HepG2 (cell line): ENCODE measurements around the gene NOXA1. TPM values are rescaled to one million over a fixed set of nuclear protein-coding genes. Genes with fewer than 3 reads are reported as not detected.

ENCODE experiments used
- AGO1 ChIP-seq: fragments of 200-400 bp; formaldehyde crosslinking; IDR thresholded peaks from 2 replicates; pipeline ENCODE4 v1.6.1; 2017; ENCODE audit warnings: mild to moderate bottlenecking, low read depth, low read length, moderate library complexity; ENCODE audit not compliant: poor library complexity, severe bottlenecking
- ELF3 ChIP-seq: IDR thresholded peaks from 2 replicates; pipeline ENCODE4 v1.6.1; 2016; ENCODE audit warnings: missing genetic modification reagents, missing compliant biosample characterization
- IRF2 ChIP-seq: IDR thresholded peaks from 2 replicates; pipeline ENCODE4 v1.6.1; 2018; ENCODE audit warnings: missing genetic modification reagents, missing compliant biosample characterization
- KDM2A ChIP-seq: sonication (generic); formaldehyde crosslinking; IDR thresholded peaks from 2 replicates; pipeline ENCODE4 v1.4.0; 2020; ENCODE audit warnings: low read depth, missing genetic modification reagents, borderline replicate concordance
- MIXL1 ChIP-seq: IDR thresholded peaks from 2 replicates; pipeline ENCODE4 v1.6.1; 2016
- POLR2A ChIP-seq, 2 experiments: IDR thresholded peaks; 2 replicates each; pipeline ENCODE4 v1.6.1; 2011; ENCODE audit warnings: low read depth in 2 of 2, low read length in 2 of 2, mild to moderate bottlenecking in 1 of 2, moderate library complexity in 1 of 2; ENCODE audit not compliant: insufficient read depth in 1 of 2
- SAP130 ChIP-seq: IDR thresholded peaks from 2 replicates; pipeline ENCODE4 v1.6.1; 2016; ENCODE audit warnings: low read depth
- SMYD3 ChIP-seq: sonication (generic); formaldehyde crosslinking; IDR thresholded peaks from 2 replicates; pipeline ENCODE4 v1.8.1; 2023; ENCODE audit warnings: mild to moderate bottlenecking, missing genetic modification reagents
- ZNF292 ChIP-seq: sonication (generic); formaldehyde crosslinking; IDR thresholded peaks from 2 replicates; pipeline ENCODE4 v1.8.1; 2022; ENCODE audit warnings: mild to moderate bottlenecking, low read depth, missing genetic modification reagents, borderline replicate concordance
- ZNF572 ChIP-seq: sonication (generic); formaldehyde crosslinking; IDR thresholded peaks from 2 replicates; pipeline ENCODE4 v1.5.1; 2020; ENCODE audit warnings: mild to moderate bottlenecking, missing genetic modification reagents
- ZNF605 ChIP-seq: sonication (generic); formaldehyde crosslinking; IDR thresholded peaks from 2 replicates; pipeline ENCODE4 v1.8.0; 2022; ENCODE audit warnings: mild to moderate bottlenecking, missing genetic modification reagents
- ZNF883 ChIP-seq: sonication (generic); formaldehyde crosslinking; IDR thresholded peaks from 2 replicates; pipeline ENCODE4 v1.5.1; 2020; ENCODE audit warnings: mild to moderate bottlenecking, missing genetic modification reagents; ENCODE audit errors: not compliant biosample characterization
- polyA plus RNA-seq, 8 experiments: library from polyadenylated mRNA; depleted of rRNA in 3 of 8; stranded (reverse) in 7 of 8; unstranded in 1 of 8; fragments of >200 nt; fragmentation: Illumina TruSeq in 4 of 8; extraction: Trizol in 4 of 8; gene quantifications; 2 replicates each; pipeline versions ENCODE4 v1.2.1 to v1.2.3, GENCODE V29; 2011 to 2016; ENCODE audit warnings: low read depth in 4 of 8, missing spikeins in 1 of 8, mixed read lengths in 1 of 8; ENCODE audit not compliant: insufficient read depth in 1 of 8
- total RNA-seq, 5 experiments: library from RNA; depleted of rRNA; stranded (reverse); fragments of >200 nt; fragmentation: Illumina TruSeq; extraction: Trizol; gene quantifications; 2 replicates each; pipeline ENCODE4 v1.2.3, GENCODE V29; 2016; ENCODE audit warnings: low read depth in 1 of 5
- TF ChIP-seq, protein P1 (sequence below): IDR thresholded peaks from 2 replicates; pipeline ENCODE4 v1.6.1; 2016; ENCODE audit warnings: mild to moderate bottlenecking
- TF ChIP-seq, protein P2 (sequence below): sonication (generic); formaldehyde crosslinking; IDR thresholded peaks from 2 replicates; pipeline ENCODE4 v1.4.0; 2020; ENCODE audit warnings: mild to moderate bottlenecking, missing genetic modification reagents, borderline replicate concordance
- TF ChIP-seq, protein P3 (sequence below): IDR thresholded peaks from 2 replicates; pipeline ENCODE4 v1.6.1; 2016; ENCODE audit warnings: missing genetic modification reagents, missing compliant biosample characterization
- TF ChIP-seq, protein P4 (sequence below): sonication (generic); formaldehyde crosslinking; IDR thresholded peaks from 2 replicates; pipeline ENCODE4 v1.8.0; 2022; ENCODE audit warnings: missing genetic modification reagents, mild to moderate bottlenecking, inconsistent platforms, borderline replicate concordance
- TF ChIP-seq, protein P5 (sequence below): IDR thresholded peaks from 2 replicates; pipeline ENCODE4 v1.6.1; 2016; ENCODE audit warnings: low read depth, borderline replicate concordance

NOXA1 gene
- total and polyA plus RNA-seq, 2 of the 13 experiments (the other 11 are each of a cell fraction or from before 2014, with no cell fraction given), result 0.78 to 1.2 TPM

DNA sequence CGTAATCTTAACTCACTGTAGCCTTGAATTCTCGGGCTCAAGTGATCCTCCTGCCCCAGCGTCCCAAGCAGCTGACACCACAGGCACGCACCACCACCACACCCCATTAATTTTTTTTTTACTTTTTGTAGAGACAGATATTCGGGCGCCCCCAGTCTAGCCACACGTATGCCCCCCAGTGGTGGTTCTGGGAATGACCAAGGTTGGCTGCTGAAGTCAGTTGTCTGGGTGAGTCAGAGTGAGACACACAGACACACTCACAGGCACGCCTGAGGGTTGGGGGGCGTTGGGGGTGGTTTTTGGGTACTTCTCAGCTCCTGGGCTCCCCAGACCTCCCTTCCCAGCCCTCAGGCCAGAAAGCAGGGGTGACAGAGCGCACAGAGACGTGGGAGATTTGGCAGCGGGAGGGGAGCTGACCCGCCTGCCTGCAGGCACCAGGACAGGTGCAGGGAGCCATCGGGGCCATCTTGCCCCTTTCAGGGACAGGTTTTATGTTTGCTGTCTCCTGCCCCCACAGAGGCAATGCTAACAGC lies 22.1 kb downstream of the NOXA1 start (continued):
- TF ChIP-seq, protein P1, sequence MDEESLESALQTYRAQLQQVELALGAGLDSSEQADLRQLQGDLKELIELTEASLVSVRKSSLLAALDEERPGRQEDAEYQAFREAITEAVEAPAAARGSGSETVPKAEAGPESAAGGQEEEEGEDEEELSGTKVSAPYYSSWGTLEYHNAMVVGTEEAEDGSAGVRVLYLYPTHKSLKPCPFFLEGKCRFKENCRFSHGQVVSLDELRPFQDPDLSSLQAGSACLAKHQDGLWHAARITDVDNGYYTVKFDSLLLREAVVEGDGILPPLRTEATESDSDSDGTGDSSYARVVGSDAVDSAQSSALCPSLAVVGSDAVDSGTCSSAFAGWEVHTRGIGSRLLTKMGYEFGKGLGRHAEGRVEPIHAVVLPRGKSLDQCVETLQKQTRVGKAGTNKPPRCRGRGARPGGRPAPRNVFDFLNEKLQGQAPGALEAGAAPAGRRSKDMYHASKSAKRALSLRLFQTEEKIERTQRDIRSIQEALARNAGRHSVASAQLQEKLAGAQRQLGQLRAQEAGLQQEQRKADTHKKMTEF (CRISPR knock-in tag), result peak; percentile 22; the same call in 1 of the 2 replicates
- TF ChIP-seq SMYD3 (no peak), ZNF605 (CRISPR knock-in tag) (0 out of 2 replicates have a peak, but pooled peaks have one; percentile 44), IRF2 (CRISPR knock-in tag) (no peak), ZNF292 (CRISPR knock-in tag) (no peak), POLR2A (IDR thresholded peaks at IDR 0.05; ENCODE audit: insufficient read depth in 1 of 2, low read depth in 2 of 2, low read length in 2 of 2) (peak in 1 of 2 experiments; percentile 39; a peak in 1 of 4 replicates), AGO1 (peak; percentile 61), ZNF883 (no peak), ELF3 (0 out of 2 replicates have a peak, but pooled peaks have one; percentile 17), MIXL1 (CRISPR knock-in tag) (no peak), SAP130 (CRISPR knock-in tag) (peak; percentile 31), KDM2A (CRISPR knock-in tag) (peak; percentile 45; the same call in 1 of the 2 replicates), ZNF572 (CRISPR knock-in tag) (no peak)
- TF ChIP-seq, protein P2, sequence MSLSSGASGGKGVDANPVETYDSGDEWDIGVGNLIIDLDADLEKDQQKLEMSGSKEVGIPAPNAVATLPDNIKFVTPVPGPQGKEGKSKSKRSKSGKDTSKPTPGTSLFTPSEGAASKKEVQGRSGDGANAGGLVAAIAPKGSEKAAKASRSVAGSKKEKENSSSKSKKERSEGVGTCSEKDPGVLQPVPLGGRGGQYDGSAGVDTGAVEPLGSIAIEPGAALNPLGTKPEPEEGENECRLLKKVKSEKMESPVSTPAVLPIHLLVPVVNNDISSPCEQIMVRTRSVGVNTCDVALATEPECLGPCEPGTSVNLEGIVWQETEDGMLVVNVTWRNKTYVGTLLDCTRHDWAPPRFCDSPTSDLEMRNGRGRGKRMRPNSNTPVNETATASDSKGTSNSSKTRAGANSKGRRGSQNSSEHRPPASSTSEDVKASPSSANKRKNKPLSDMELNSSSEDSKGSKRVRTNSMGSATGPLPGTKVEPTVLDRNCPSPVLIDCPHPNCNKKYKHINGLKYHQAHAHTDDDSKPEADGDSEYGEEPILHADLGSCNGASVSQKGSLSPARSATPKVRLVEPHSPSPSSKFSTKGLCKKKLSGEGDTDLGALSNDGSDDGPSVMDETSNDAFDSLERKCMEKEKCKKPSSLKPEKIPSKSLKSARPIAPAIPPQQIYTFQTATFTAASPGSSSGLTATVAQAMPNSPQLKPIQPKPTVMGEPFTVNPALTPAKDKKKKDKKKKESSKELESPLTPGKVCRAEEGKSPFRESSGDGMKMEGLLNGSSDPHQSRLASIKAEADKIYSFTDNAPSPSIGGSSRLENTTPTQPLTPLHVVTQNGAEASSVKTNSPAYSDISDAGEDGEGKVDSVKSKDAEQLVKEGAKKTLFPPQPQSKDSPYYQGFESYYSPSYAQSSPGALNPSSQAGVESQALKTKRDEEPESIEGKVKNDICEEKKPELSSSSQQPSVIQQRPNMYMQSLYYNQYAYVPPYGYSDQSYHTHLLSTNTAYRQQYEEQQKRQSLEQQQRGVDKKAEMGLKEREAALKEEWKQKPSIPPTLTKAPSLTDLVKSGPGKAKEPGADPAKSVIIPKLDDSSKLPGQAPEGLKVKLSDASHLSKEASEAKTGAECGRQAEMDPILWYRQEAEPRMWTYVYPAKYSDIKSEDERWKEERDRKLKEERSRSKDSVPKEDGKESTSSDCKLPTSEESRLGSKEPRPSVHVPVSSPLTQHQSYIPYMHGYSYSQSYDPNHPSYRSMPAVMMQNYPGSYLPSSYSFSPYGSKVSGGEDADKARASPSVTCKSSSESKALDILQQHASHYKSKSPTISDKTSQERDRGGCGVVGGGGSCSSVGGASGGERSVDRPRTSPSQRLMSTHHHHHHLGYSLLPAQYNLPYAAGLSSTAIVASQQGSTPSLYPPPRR (CRISPR knock-in tag), result peak; percentile 39; the same call in 1 of the 2 replicates
- TF ChIP-seq, protein P3, sequence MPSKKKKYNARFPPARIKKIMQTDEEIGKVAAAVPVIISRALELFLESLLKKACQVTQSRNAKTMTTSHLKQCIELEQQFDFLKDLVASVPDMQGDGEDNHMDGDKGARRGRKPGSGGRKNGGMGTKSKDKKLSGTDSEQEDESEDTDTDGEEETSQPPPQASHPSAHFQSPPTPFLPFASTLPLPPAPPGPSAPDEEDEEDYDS, result no peak
- TF ChIP-seq, protein P4, sequence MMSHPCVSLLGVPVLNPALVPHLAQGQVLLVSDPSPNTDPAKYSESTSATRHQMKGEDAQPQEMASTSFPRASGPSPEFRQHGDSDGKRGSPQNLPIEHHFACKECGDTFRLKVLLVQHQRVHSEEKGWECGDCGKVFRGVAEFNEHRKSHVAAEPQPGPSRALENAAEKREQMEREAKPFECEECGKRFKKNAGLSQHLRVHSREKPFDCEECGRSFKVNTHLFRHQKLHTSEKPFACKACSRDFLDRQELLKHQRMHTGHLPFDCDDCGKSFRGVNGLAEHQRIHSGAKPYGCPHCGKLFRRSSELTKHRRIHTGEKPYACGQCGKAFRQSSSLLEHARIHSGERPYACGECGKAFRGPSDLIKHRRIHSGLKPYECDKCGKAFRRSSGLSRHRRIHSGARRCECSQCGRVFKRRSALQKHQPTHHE, result no peak
- TF ChIP-seq, protein P5, sequence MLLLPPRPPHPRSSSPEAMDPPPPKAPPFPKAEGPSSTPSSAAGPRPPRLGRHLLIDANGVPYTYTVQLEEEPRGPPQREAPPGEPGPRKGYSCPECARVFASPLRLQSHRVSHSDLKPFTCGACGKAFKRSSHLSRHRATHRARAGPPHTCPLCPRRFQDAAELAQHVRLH (CRISPR knock-in tag), result 0 out of 2 replicates have a peak, but pooled peaks have one; percentile 25
